ENCODE data around the gene TBP.
"Not testable (repeated sequence)": the region's sequence is repeated elsewhere in the genome, so short reads cannot be mapped to it uniquely, and the experiment has no call there.

Gene TBP

DNA sequence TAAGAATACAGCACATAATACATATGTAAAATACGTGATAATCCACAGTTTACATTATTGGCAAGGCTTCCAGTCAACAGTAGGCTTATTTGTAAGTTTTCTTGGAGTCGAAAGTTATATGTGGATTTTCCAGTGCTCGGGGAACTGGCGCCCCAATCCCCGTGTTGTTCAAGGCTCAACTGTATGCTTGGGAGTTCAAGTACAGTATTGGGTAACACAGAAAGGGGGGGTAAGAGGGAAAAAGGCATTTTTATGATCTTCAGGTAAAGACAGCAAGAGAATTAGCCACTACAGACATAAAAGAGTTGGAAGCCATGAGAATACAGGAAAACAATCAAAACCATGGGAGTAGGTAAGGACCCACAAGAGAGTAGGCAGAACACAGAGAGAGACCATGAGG, 17.5 kb upstream of the TBP start:
- DNase-seq, result no peak

DNA sequence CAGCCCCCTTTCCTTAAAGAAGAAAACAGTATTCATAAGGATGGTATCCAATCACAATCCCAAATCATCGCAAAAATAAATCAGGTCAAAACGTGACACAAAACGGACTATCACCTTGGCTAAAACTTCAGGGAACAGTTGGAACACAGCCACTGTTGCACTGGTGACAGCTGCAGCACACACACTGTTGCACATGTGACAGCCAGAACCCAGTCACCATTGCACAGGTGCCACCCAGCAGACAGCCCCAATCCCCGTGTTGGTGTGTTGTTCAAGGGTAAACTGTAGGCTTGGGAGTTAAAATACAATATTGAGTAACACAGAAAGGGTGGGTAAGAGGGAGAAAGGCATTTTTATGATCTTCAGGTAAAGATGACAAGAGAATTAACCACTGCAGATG, 16.8 kb upstream of the TBP start:
- no peak for DNase-seq

GRCh38 chr6:170542031-170542719, 12.0 kb upstream of the TBP start:
- no peak for DNase-seq

DNA sequence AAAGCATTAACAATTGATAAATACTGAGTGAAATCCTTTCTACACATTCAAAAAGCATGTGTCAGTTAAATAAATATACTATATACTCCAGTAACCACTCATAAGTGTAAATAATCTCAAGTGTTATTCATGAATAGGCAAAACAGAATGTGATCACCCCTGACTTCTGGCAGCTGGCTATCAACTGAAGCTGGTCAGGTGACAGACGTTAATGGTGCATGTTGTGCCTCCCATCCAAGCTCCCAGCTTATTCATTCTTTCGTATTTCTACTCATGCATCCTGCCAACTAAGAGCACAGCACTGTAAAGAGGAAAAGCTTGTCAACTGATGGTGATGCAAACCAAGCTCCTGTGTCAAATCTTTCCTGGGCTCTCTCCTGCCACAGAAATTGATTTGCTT, 8.8 kb upstream of the TBP start:
- no peak for DNase-seq

DNA sequence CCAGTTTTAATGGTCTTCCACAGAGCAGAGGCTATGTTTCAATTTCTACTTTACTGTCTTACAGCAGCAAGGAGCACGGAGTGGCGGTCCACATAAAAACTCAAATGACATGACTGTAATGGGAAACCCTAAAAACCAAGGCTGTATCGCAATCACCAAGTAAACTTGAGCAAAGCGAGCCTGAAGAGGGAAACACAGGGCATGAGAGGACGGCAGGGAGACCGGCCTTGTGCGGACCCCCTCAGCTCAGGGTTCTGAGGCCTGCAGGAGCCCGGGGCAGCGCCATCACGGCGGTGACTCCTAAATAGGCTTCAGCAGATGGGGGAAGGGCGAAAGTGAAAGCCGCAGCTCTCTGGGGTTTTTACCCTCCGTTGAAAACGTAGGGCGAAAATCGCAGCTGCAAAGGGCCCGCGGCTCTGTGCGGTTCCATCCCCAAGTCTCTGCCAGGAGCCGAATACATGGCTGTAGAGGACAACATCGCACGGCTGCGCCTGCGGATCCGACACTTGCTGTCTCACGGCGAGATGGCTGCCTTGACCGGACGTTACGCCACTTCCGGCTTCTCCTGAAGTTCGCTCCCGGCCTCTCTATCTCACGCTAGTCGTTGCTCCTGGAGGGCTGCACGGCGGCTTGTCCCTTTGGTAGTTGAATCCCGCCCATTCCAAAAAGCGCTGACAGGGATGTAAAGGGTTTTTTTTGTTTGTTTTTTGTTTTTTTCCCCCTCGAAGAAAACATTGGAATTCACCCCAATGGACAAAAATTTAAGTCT, 1.2 kb upstream of the TBP start, which contains the start of gene PSMB1:
TSS of gene PSMB1 (minus strand) at position 543 of the 769 bp plus-strand sequence. CDS start at position 478, 65 bp downstream.
- DNase-seq, result peak; percentile 90

GRCh38 chr6:170553534-170554012, 596 bp upstream of the TBP start:
- no peak for DNase-seq

DNA sequence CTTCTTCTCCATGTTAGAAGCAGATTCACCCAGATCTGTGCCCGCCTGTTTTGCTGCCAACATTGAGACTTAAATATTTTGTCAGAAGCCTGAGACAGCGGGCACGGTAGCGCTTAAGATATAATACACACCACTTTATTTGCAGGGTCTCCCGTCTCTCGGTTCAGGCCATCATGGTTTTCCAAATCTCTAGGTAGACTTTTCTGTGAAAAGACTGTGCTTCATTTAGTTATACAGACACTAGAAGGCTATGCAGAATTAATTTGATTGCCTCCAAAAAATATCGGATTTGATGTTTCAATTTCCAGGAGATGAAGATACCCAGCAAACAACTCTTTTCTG, 598 bp downstream of the TBP start:
- no peak for DNase-seq

DNA sequence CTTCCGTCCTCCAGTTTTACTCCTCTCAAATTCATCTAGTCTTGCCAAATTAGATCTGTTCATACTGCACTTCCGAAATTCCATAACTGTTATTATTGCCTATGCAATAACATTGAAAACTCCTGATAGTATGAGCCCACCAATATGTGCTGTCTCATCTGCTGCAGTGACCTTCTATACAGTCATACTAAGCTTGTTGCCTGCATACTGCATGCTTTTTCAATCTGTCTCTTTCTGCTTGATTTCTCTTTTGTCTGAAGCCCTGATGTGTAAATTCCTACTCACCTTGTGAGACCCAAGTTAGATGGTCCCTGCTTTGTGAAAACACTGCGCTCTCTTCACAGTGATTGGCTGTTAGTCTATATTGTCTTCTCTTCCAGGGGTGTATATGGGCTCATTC, 1.1 kb downstream of the TBP start:
- no peak for DNase-seq

DNA sequence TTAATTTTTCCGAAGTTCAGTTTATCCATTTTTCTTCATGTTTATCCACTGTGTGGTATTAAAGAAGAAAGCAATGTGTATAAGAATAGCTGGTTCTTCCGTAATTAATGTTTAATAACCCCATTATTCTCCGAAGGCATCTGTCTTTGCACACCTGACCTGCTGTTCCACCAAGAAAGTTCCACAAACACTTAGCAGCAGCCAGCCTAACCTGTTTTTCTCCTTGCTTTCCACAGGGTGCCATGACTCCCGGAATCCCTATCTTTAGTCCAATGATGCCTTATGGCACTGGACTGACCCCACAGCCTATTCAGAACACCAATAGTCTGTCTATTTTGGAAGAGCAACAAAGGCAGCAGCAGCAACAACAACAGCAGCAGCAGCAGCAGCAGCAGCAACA, 7.4 kb downstream of the TBP start:
- no peak for DNase-seq

GRCh38 chr6:170564936-170565530, 10.9 kb downstream of the TBP start:
- DNase-seq, result no peak

DNA sequence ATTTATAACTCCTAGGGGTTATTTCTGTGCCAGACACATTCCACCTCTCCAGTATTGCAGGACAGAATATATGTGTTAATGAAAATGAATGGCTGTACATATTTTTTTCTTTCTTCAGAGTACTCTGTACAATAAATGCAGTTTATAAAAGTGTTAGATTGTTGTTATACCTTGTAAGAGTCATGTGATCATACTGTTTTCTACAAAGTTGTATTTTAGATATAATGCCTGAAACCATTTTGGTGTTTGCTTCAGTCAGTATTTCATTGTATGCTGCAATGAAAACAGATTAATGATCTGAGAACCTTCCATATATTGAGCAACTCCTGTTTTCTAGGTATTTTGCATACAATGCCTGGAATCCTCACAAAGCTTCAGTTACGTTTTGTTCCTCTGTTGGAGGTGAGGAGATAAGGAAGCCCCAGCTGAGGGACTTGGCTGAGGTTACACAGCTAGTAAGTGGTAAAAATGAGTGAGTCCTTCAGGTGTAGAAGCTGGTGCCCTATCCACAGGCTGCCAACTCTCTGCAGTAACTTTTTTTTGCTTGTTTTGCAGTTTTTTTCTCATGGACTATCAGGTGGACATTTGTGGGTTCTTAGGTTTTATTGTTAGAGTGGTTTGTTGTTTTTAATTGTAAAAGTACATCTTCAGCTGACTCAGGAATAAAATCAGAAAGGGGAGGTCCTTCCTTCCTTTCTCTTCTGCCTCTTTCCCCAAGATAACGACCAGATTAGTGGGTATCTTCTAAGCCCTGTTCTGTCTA, 18.7 kb downstream of the TBP start:
- no peak for DNase-seq

DNA sequence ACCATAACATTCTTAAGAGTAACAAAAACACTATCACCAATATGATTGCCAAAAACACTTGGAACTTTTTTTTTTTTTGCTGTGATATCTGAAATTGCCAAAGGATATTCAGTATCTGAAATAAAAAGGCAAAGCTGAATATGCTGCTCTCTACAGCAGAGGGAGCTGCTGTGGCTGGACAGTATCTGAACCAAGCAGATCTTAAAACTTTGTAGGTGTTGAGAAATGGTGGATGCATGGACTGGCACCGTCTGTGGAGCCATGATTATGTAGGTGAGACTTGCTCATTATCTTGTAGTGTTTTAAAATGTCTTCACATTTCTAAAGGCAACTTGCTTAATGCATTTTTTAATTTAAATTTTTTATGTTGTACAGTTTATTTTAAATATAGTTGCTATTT, 21.1 kb downstream of the TBP start:
- no peak for DNase-seq

- no peak for DNase-seq
Observed at GRCh38 chr6:170578909-170579308, 24.7 kb downstream of the TBP start.

DNA sequence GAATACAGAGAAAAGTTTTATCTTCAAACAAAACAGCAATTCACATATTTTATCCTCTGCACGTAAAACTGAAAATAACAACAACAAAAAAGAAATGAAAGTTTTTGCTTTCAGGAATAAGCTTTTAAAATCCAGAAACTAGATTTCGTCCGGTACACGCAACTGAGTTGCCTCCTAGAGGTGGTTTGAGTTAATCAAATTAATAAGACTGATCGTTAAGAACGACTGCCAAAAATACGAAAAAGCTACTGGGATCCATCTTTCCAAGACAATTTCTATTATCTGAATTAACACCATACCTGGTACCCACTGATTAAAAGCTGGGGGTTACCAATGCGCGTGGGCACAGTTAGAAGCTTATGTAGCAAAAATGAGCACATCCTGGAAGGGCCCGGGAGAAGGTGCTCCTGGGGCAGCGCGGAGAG, 29.6 kb downstream of the TBP start:
- no peak for DNase-seq

DNA sequence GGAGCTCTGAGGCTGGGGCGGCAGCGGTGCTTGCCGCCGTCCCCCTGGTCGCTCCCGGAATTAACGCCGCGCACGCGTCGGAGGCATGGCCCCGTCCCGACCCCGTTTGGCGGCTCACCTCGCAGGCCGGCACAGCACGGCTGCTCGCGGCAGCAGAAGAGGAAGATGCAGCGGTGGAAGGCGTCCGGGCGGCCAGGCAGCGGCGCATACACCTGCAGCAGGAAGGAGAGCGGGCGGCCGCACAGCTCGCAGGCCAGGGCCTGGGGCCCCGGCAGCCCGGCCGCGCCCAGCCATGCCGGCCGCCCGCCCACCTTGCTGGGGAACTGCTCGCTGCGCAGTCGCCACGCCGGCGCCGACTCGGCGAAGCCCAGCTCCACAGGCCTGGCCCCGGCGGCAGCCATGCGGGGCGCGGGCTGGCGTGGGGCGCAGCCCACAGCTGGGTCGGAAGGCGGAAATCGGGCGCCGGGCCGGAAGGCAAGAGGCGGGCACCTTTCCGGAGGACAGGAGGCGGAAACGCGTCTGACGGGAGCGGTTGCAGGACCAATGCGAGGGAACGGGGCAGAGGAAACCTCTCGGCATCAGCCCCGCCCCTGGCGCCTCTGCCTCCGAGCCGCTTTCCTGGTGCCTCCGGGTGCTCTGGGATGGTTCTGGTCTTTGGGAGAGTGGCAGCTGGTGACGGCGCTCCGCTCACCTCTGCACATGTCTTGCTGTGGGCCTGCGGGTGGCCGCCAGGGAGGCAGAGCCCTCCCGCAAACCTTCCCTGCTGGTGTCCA, 30.2 kb downstream of the TBP start, which contains the start of gene PDCD2:
TSS of gene PDCD2 (minus strand) at position 457 of the 773 bp plus-strand sequence. CDS start at position 401, 56 bp downstream.
- peak; percentile 94 for DNase-seq

DNA sequence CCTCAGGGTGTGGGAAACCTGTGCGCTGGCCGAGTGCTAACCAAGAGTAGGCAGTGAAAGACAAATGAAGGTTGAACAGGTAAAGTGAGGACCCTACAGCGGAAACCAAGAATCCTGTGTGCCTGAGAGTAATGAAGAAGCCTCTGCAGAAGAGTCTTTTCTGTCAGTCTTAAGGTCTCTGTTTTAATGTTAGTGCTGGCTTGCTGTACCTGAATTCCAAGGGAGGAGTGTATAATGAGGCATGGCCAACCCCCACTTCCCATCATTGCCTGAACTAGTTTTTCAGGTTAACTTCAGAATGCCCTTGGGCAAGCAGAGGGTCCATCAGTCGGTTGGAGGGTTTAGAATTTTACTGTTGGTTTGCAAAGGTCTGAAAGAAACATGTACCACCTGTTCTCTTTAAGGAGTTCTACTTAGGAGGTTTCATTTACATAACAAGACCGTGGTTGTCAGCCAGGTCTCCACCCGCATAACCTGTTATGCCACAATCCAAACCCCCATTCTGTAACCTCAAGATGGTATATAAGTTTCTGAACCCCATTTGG, 30.9 kb downstream of the TBP start:
- DNase-seq, result no peak

DNA sequence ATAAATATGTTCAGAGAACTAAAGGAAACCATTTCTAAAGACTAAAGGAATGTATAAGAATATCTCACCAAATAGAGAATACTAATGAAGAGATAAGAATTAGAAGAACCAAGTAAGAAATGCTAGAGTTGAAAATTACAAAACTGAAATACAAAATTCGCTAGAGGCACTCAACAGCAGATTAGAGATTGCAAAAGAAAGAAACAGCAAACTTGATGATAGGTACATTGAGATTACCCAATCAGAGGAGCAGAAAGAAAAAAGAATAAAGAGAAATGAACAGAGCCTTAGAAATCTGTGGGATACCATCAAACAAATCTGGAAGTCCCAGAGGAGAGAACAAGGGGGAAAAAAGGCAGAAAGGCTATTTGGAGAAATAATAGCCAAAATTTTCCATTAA, 36.6 kb downstream of the TBP start:
- no peak for DNase-seq

DNA sequence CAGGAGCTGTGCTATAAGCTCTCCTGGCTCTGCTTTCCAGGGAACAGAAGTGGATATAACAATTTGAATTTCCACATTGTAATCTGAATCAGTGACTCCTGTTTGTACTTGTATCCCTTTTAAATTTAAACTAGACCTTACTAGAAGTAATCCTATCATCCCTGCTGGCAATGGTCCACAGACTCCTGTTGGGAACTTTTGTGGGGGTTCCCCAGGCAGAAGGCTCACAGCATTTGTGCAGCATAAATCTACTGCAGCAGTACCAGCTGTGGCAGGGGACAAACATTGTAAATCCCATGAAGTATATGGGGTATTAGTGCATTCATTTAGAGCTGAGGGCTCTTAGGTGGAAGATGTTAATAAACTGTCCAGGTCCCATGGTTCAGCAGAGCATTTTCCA, 42.3 kb downstream of the TBP start:
- DNase-seq, result no peak

GRCh38 chr6:170597278-170597677, 43.1 kb downstream of the TBP start:
- DNase-seq, result no peak

DNA sequence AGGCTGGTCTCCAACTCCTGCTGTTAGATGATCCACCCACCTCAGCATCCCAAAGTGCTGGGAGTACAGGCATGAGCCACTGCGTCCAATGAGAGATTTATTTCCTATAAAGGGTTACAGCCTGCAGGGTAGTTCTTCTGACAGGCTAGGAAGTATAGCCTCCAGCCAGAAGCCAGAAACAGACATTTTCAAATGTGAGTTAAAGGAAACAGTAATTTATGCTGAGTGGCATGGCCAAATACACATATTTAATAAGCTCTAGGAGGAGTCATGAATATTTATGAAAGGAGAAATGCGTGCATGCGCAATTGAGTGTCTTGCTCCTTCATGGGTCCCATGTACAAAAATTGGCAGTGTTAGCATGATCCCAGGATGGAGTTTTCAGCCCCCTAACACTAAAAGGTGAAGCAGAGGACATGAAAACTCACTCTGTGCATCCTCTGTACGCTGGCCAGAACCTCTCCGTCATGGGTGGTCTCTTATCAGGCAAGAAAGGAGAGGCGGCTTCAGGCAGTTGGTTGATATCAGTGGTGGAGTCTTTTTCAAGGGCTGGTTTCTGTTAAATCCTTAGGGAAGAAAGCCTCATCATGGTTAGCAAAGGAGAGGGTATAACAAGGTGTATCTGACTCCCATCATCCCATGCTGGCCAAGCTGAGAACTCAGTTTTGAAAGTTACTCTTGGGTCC, 51.5 kb downstream of the TBP start:
- no peak for DNase-seq

- not testable (repeated sequence) for DNase-seq
Observed at GRCh38 chr6:170609225-170609624, 55.1 kb downstream of the TBP start.

Measured in stimulated activated CD4-positive, alpha-beta T cell treated with anti-CD3 and anti-CD28 coated beads, Interleukin-4, amount 100 ng/mL, for 24 hours (primary cell).